Measurements from ENCODE around the gene HYDIN.

Gene HYDIN

GRCh38 chr16:71258372-71258771 lies 27.9 kb upstream of the HYDIN start:
- no peak overlapping the region for H2BK5ac ChIP-seq (ENCODE audit: low read depth, low read length, poor library complexity)
- no peak overlapping the region for H3K4ac ChIP-seq (ENCODE audit: low read depth, low read length)
- H2BK12ac ChIP-seq (ENCODE audit: low read length): no peak overlapping the region
- H4K91ac ChIP-seq (ENCODE audit: low read depth, low read length): no peak overlapping the region
- no peak overlapping the region for H2AFZ ChIP-seq (ENCODE audit: insufficient read depth, low read length, poor library complexity)
- H3K9me3 ChIP-seq (ENCODE audit: insufficient read depth, low read depth, low read length): no peaks in the 10 kb centered on the region
- DNase-seq: no peak
- no peaks in the 10 kb centered on the region for H3K27me3 ChIP-seq (ENCODE audit: insufficient read depth, low read length)
- H3K79me2 ChIP-seq (ENCODE audit: control insufficient read depth, insufficient read depth, low read length, poor library complexity): no peaks in the 10 kb centered on the region
- H3K14ac ChIP-seq (ENCODE audit: low read length): no peak overlapping the region
- no peak overlapping the region for H4K8ac ChIP-seq (ENCODE audit: low read depth, low read length)
- no peak overlapping the region for H2AK5ac ChIP-seq (ENCODE audit: low read length)
- no CpG with 5 or more reads among the region's 1 CpG for WGBS (ENCODE audit: extremely low coverage, insufficient coverage, insufficient read length)
- no peak overlapping the region for H3K4me3 ChIP-seq (ENCODE audit: low read depth, low read length)
- H3K27ac ChIP-seq (ENCODE audit: low read depth, low read length): no peak overlapping the region
- H3K4me1 ChIP-seq (ENCODE audit: control insufficient read depth in 1 of 2, insufficient read depth in 2 of 2, low read length in 2 of 2): no peaks in the 10 kb centered on the region
- H3K4me2 ChIP-seq (ENCODE audit: low read length): no peak overlapping the region
- no peak overlapping the region for H3K9ac ChIP-seq (ENCODE audit: low read length)
- no peaks in the 10 kb centered on the region for H3K36me3 ChIP-seq (ENCODE audit: control insufficient read depth in 1 of 2, insufficient read depth in 2 of 2, low read length in 2 of 2)
- no peaks in the 10 kb centered on the region for H3K79me1 ChIP-seq (ENCODE audit: low read length)
- no peak overlapping the region for H3K23ac ChIP-seq (ENCODE audit: low read length)
- H2BK120ac ChIP-seq (ENCODE audit: insufficient read depth, low read length, poor library complexity): no peak overlapping the region
- H4K12ac ChIP-seq (ENCODE audit: low read depth, low read length): no peak overlapping the region
- no peak overlapping the region for H3K18ac ChIP-seq (ENCODE audit: low read length)

DNA sequence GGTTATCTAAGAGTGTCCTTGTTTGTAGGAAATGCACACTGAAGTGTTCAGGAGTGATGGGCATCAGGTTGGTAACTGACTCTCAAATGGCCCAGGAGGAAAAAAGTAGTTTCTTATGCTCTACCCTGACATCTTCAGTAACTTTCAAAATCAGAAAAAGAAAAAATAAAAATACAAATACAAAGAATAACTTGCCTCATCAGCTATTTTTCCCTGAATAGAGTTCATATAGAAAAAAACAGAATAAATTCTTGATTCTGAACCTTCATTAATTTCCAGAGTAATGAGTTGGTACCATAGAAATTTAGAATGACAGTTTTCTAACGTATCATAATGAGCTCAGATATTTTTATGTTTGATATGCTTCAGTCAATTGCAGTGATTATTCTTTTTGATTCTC lies 27.2 kb upstream of the HYDIN start:
- H3K14ac ChIP-seq (ENCODE audit: low read length): no peak overlapping the region
- H3K27me3 ChIP-seq (ENCODE audit: insufficient read depth, low read length): no peaks in the 10 kb centered on the region
- no peak overlapping the region for H2BK12ac ChIP-seq (ENCODE audit: low read length)
- no peaks in the 10 kb centered on the region for H3K79me1 ChIP-seq (ENCODE audit: low read length)
- H3K4me2 ChIP-seq (ENCODE audit: low read length): no peak overlapping the region
- H4K91ac ChIP-seq (ENCODE audit: low read depth, low read length): no peak overlapping the region
- H2BK5ac ChIP-seq (ENCODE audit: low read depth, low read length, poor library complexity): no peak overlapping the region
- no peak overlapping the region for H3K4me3 ChIP-seq (ENCODE audit: low read depth, low read length)
- no peaks in the 10 kb centered on the region for H3K79me2 ChIP-seq (ENCODE audit: control insufficient read depth, insufficient read depth, low read length, poor library complexity)
- no peak overlapping the region for H3K9ac ChIP-seq (ENCODE audit: low read length)
- no peak overlapping the region for H4K8ac ChIP-seq (ENCODE audit: low read depth, low read length)
- no peak for DNase-seq
- no peak overlapping the region for H3K23ac ChIP-seq (ENCODE audit: low read length)
- no peak overlapping the region for H2BK120ac ChIP-seq (ENCODE audit: insufficient read depth, low read length, poor library complexity)
- H3K18ac ChIP-seq (ENCODE audit: low read length): no peak overlapping the region
- no peak overlapping the region for H4K12ac ChIP-seq (ENCODE audit: low read depth, low read length)
- no CpG with 5 or more reads among the region's 1 CpG for WGBS (ENCODE audit: extremely low coverage, insufficient coverage, insufficient read length)
- no peaks in the 10 kb centered on the region for H3K9me3 ChIP-seq (ENCODE audit: insufficient read depth, low read depth, low read length)
- H3K36me3 ChIP-seq (ENCODE audit: control insufficient read depth in 1 of 2, insufficient read depth in 2 of 2, low read length in 2 of 2): no peaks in the 10 kb centered on the region
- H2AK5ac ChIP-seq (ENCODE audit: low read length): no peak overlapping the region
- H3K4ac ChIP-seq (ENCODE audit: low read depth, low read length): no peak overlapping the region
- H2AFZ ChIP-seq (ENCODE audit: insufficient read depth, low read length, poor library complexity): no peak overlapping the region
- H3K4me1 ChIP-seq (ENCODE audit: control insufficient read depth in 1 of 2, insufficient read depth in 2 of 2, low read length in 2 of 2): no peaks in the 10 kb centered on the region
- H3K27ac ChIP-seq (ENCODE audit: low read depth, low read length): no peak overlapping the region

- Histone ChIP-seq H3K9ac (ENCODE audit: low read length) (no peak overlapping the region), H3K4me1 (ENCODE audit: control insufficient read depth in 1 of 2, insufficient read depth in 2 of 2, low read length in 2 of 2) (no peaks in the 10 kb centered on the region), H3K27me3 (ENCODE audit: insufficient read depth, low read length) (no peaks in the 10 kb centered on the region), H3K23ac (ENCODE audit: low read length) (no peak overlapping the region), H3K27ac (ENCODE audit: low read depth, low read length) (no peak overlapping the region), H3K18ac (ENCODE audit: low read length) (no peak overlapping the region), H3K36me3 (ENCODE audit: control insufficient read depth in 1 of 2, insufficient read depth in 2 of 2, low read length in 2 of 2) (no peaks in the 10 kb centered on the region), H4K8ac (ENCODE audit: low read depth, low read length) (no peak overlapping the region), H3K79me2 (ENCODE audit: control insufficient read depth, insufficient read depth, low read length, poor library complexity) (no peaks in the 10 kb centered on the region), H4K91ac (ENCODE audit: low read depth, low read length) (no peak overlapping the region), H3K4me2 (ENCODE audit: low read length) (no peak overlapping the region), H2AK5ac (ENCODE audit: low read length) (no peak overlapping the region), H3K79me1 (ENCODE audit: low read length) (no peaks in the 10 kb centered on the region), H2AFZ (ENCODE audit: insufficient read depth, low read length, poor library complexity) (no peak overlapping the region), H3K4me3 (ENCODE audit: low read depth, low read length) (no peak overlapping the region), H2BK12ac (ENCODE audit: low read length) (no peak overlapping the region), H3K9me3 (ENCODE audit: insufficient read depth, low read depth, low read length) (no peaks in the 10 kb centered on the region), H3K4ac (ENCODE audit: low read depth, low read length) (no peak overlapping the region), H4K12ac (ENCODE audit: low read depth, low read length) (no peak overlapping the region), H2BK120ac (ENCODE audit: insufficient read depth, low read length, poor library complexity) (no peak overlapping the region), H3K14ac (ENCODE audit: low read length) (no peak overlapping the region), H2BK5ac (ENCODE audit: low read depth, low read length, poor library complexity) (no peak overlapping the region)
- DNase-seq: no peak
- no CpG with 5 or more reads among the region's 6 CpGs for WGBS (ENCODE audit: extremely low coverage, insufficient coverage, insufficient read length)
These were observed 25.2 kb upstream of the HYDIN start for GRCh38 chr16:71255721-71256120.

- Histone ChIP-seq H3K27me3 (ENCODE audit: insufficient read depth, low read length) (no peaks in the 10 kb centered on the region), H3K36me3 (ENCODE audit: control insufficient read depth in 1 of 2, insufficient read depth in 2 of 2, low read length in 2 of 2) (no peaks in the 10 kb centered on the region), H4K91ac (ENCODE audit: low read depth, low read length) (no peak overlapping the region), H2AFZ (ENCODE audit: insufficient read depth, low read length, poor library complexity) (no peak overlapping the region), H2BK5ac (ENCODE audit: low read depth, low read length, poor library complexity) (no peak overlapping the region), H3K4me1 (ENCODE audit: control insufficient read depth in 1 of 2, insufficient read depth in 2 of 2, low read length in 2 of 2) (no peaks in the 10 kb centered on the region), H3K4me3 (ENCODE audit: low read depth, low read length) (no peak overlapping the region), H3K23ac (ENCODE audit: low read length) (no peak overlapping the region), H2BK120ac (ENCODE audit: insufficient read depth, low read length, poor library complexity) (no peak overlapping the region), H3K18ac (ENCODE audit: low read length) (no peak overlapping the region), H4K8ac (ENCODE audit: low read depth, low read length) (no peak overlapping the region), H3K9ac (ENCODE audit: low read length) (no peak overlapping the region), H2BK12ac (ENCODE audit: low read length) (no peak overlapping the region), H2AK5ac (ENCODE audit: low read length) (no peak overlapping the region), H3K14ac (ENCODE audit: low read length) (no peak overlapping the region), H3K79me2 (ENCODE audit: control insufficient read depth, insufficient read depth, low read length, poor library complexity) (no peaks in the 10 kb centered on the region), H3K4ac (ENCODE audit: low read depth, low read length) (no peak overlapping the region), H3K79me1 (ENCODE audit: low read length) (no peaks in the 10 kb centered on the region), H3K9me3 (ENCODE audit: insufficient read depth, low read depth, low read length) (no peaks in the 10 kb centered on the region), H4K12ac (ENCODE audit: low read depth, low read length) (no peak overlapping the region), H3K27ac (ENCODE audit: low read depth, low read length) (no peak overlapping the region), H3K4me2 (ENCODE audit: low read length) (no peak overlapping the region)
- no CpG with 5 or more reads among the region's 4 CpGs for WGBS (ENCODE audit: extremely low coverage, insufficient coverage, insufficient read length)
- DNase-seq: no peak
These were observed 24.5 kb upstream of the HYDIN start for GRCh38 chr16:71254832-71255525.
